IMR-90 (cell line): Measurements from ENCODE around the gene ARHGDIA. TPM values are rescaled to one million over a fixed set of nuclear protein-coding genes. Genes with fewer than 3 reads are reported as not detected.

Source experiments
- ATAC-seq: fragments of 200-7000 bp; cut with Tn5 transposase; 2 replicates; pipeline ENCODE4 v1.9.1; 2020; ENCODE audit warnings: low read depth, mild to moderate bottlenecking, moderate library complexity
- BruUV-seq: library from RNA; stranded (reverse); fragments of 400-500 nt; replicated peaks from 2 replicates; lab custom pipeline; 2021; lab: Mats Ljungman, UMichigan
- CTCF ChIA-PET: fragments of 300-600 bp; formaldehyde crosslinking; extraction: SDS; loops from one replicate; lab custom pipeline; 2021; ENCODE audit warnings: antibody characterized with exemption; lab: Yijun Ruan, JAX
- POLR2A ChIA-PET: fragments of 300-600 bp; sonication (Branson Sonifier 250); formaldehyde crosslinking; loops from one replicate; lab custom pipeline; 2022; ENCODE audit warnings: antibody characterized with exemption; ENCODE audit not compliant: unreplicated experiment; lab: Charles Lee
- DNase-seq: peaks from one replicate; pipeline ENCODE4 v3.0.0; 2013
- H2AFZ ChIP-seq: replicated peaks from 2 replicates; pipeline ENCODE3; 2013; ENCODE audit warnings: low read length, mild to moderate bottlenecking; ENCODE audit not compliant: poor library complexity
- H2AK5ac ChIP-seq: 2 replicates; pipeline ENCODE4 v1.6.1; 2013; ENCODE audit warnings: low read depth, low read length, inconsistent platforms
- H2AK9ac ChIP-seq: replicated peaks from 2 replicates; pipeline ENCODE3; 2013; ENCODE audit warnings: mild to moderate bottlenecking, low read depth, low read length, moderate library complexity; ENCODE audit not compliant: poor library complexity
- H2BK120ac ChIP-seq: 2 replicates; pipeline ENCODE4 v1.6.1; 2013; ENCODE audit warnings: low read depth, low read length, inconsistent platforms
- H2BK15ac ChIP-seq: 3 replicates; pipeline ENCODE4 v1.6.1; 2013; ENCODE audit warnings: low read depth, low read length, inconsistent platforms
- H2BK20ac ChIP-seq: 2 replicates; pipeline ENCODE4 v1.6.1; 2013; ENCODE audit warnings: low read depth, mild to moderate bottlenecking, inconsistent platforms, low read length, moderate library complexity
- H2BK5ac ChIP-seq: 2 replicates; pipeline ENCODE4 v1.6.1; 2013; ENCODE audit warnings: mild to moderate bottlenecking, low read depth, low read length, inconsistent platforms; ENCODE audit not compliant: poor library complexity, severe bottlenecking
- H3K14ac ChIP-seq: replicated peaks from 2 replicates; pipeline ENCODE4 v1.6.1; 2013; ENCODE audit warnings: low read depth, low read length, inconsistent platforms
- H3K18ac ChIP-seq: 2 replicates; pipeline ENCODE4 v1.6.1; 2013; ENCODE audit warnings: low read depth, low read length, control low read depth
- H3K23ac ChIP-seq: 2 replicates; pipeline ENCODE4 v1.6.1; 2013; ENCODE audit warnings: low read depth, low read length, inconsistent platforms
- H3K27ac ChIP-seq: 2 replicates; pipeline ENCODE4 v1.5.1; 2013; ENCODE audit warnings: mild to moderate bottlenecking, control low read depth, low read length; ENCODE audit not compliant: insufficient read depth
- H3K27me3 ChIP-seq: 2 replicates; pipeline ENCODE4 v1.6.1; 2013; ENCODE audit warnings: low read length; ENCODE audit not compliant: control insufficient read depth, insufficient read depth
- H3K36me3 ChIP-seq: 2 replicates; pipeline ENCODE4 v1.6.1; 2013; ENCODE audit warnings: low read length, mixed read lengths; ENCODE audit not compliant: control insufficient read depth, insufficient read depth
- H3K4ac ChIP-seq: 2 replicates; pipeline ENCODE4 v1.6.1; 2013; ENCODE audit warnings: low read depth, low read length, inconsistent platforms
- H3K4me1 ChIP-seq: 2 replicates; pipeline ENCODE4 v1.6.1; 2013; ENCODE audit warnings: low read length, mixed read lengths; ENCODE audit not compliant: control insufficient read depth, insufficient read depth
- H3K4me2 ChIP-seq: 2 replicates; pipeline ENCODE4 v1.6.1; 2013; ENCODE audit warnings: low read depth, mild to moderate bottlenecking, control low read depth, low read length, moderate library complexity
- H3K4me3 ChIP-seq: 2 replicates; pipeline ENCODE4 v1.5.1; 2013; ENCODE audit warnings: low read depth, mild to moderate bottlenecking, control low read depth, low read length, moderate library complexity; ENCODE audit not compliant: insufficient read depth
- H3K56ac ChIP-seq: 2 replicates; pipeline ENCODE4 v1.6.1; 2013; ENCODE audit warnings: low read length, inconsistent platforms; ENCODE audit not compliant: insufficient read depth; ENCODE audit errors: extremely low read depth
- H3K79me1 ChIP-seq, 2 experiments: 2 replicates each; pipeline ENCODE4 v1.6.1; 2013; ENCODE audit warnings: low read length in 2 of 2, inconsistent platforms in 1 of 2, low read depth in 1 of 2
- H3K9ac ChIP-seq: 2 replicates; pipeline ENCODE4 v1.6.1; 2013; ENCODE audit warnings: low read depth, low read length, control low read depth
- H3K9me1 ChIP-seq: 2 replicates; pipeline ENCODE4 v1.6.1; 2013; ENCODE audit warnings: low read length, inconsistent platforms; ENCODE audit not compliant: insufficient read depth
- H3K9me3 ChIP-seq: 2 replicates; pipeline ENCODE4 v1.6.1; 2013; ENCODE audit warnings: low read length; ENCODE audit not compliant: control insufficient read depth, insufficient read depth
- H4K20me1 ChIP-seq: 2 replicates; pipeline ENCODE4 v1.6.1; 2013; ENCODE audit warnings: low read length, inconsistent platforms; ENCODE audit not compliant: insufficient read depth
- H4K5ac ChIP-seq: 2 replicates; pipeline ENCODE4 v1.6.1; 2013; ENCODE audit warnings: mild to moderate bottlenecking, low read depth, low read length, control low read depth
- H4K8ac ChIP-seq, 2 experiments: 2 replicates each; pipeline ENCODE4 v1.6.1; 2013; ENCODE audit warnings: low read depth in 2 of 2, low read length in 2 of 2, control low read depth in 1 of 2, inconsistent platforms in 1 of 2
- H4K91ac ChIP-seq: 2 replicates; pipeline ENCODE4 v1.6.1; 2013; ENCODE audit warnings: low read depth, low read length, inconsistent platforms; ENCODE audit not compliant: insufficient read depth
- BHLHE40 ChIP-seq: fragments of 150-350 bp; IDR thresholded peaks from 2 replicates; pipeline ENCODE4 v1.6.1; 2016; ENCODE audit warnings: mild to moderate bottlenecking, low read depth, low read length
- CEBPB ChIP-seq: IDR thresholded peaks from 2 replicates; pipeline ENCODE4 v1.6.1; 2012; ENCODE audit warnings: low read depth, low read length, improper control_type of control experiment
- CHD1 ChIP-seq: IDR thresholded peaks from 2 replicates; pipeline ENCODE4 v1.6.1; 2012; ENCODE audit warnings: low read depth, low read length, improper control_type of control experiment
- CTCF ChIP-seq: conservative IDR thresholded peaks from 2 replicates; pipeline ENCODE4 v1.5.1; 2012; ENCODE audit warnings: mild to moderate bottlenecking, low read depth, low read length, improper control_type of control experiment
- ELK1 ChIP-seq: fragments of 150-350 bp; IDR thresholded peaks from 2 replicates; pipeline ENCODE4 v1.6.1; 2016; ENCODE audit warnings: low read depth, mild to moderate bottlenecking, low read length, moderate library complexity, borderline replicate concordance
- FOS ChIP-seq: fragments of 150-350 bp; IDR thresholded peaks from 2 replicates; pipeline ENCODE4 v1.6.1; 2016; ENCODE audit warnings: low read depth, low read length
- MAFK ChIP-seq: IDR thresholded peaks from 2 replicates; pipeline ENCODE4 v1.6.1; 2012; ENCODE audit warnings: low read depth, low read length, improper control_type of control experiment
- MAZ ChIP-seq: IDR thresholded peaks from 2 replicates; pipeline ENCODE4 v1.6.1; 2012; ENCODE audit warnings: low read depth, mild to moderate bottlenecking, low read length, improper control_type of control experiment, moderate library complexity, borderline replicate concordance
- MXI1 ChIP-seq: IDR thresholded peaks from 2 replicates; pipeline ENCODE4 v1.6.1; 2012; ENCODE audit warnings: low read depth, mild to moderate bottlenecking, low read length, moderate library complexity, borderline replicate concordance
- NFE2L2 ChIP-seq: fragments of 150-350 bp; IDR thresholded peaks from 2 replicates; pipeline ENCODE4 v1.6.1; 2016; ENCODE audit warnings: low read depth, mild to moderate bottlenecking, low read length
- POLR2A ChIP-seq: IDR thresholded peaks from 2 replicates; pipeline ENCODE4 v1.6.1; 2012; ENCODE audit warnings: mild to moderate bottlenecking, low read depth, low read length
- RAD21 ChIP-seq: IDR thresholded peaks from 2 replicates; pipeline ENCODE4 v1.6.1; 2012; ENCODE audit warnings: low read length, improper control_type of control experiment
- RCOR1 ChIP-seq: IDR thresholded peaks from 2 replicates; pipeline ENCODE4 v1.6.1; 2012; ENCODE audit warnings: mild to moderate bottlenecking, low read length, improper control_type of control experiment; ENCODE audit not compliant: insufficient replicate concordance
- RFX5 ChIP-seq: IDR thresholded peaks from 2 replicates; pipeline ENCODE4 v1.8.0; 2012; ENCODE audit warnings: low read depth, mild to moderate bottlenecking, low read length, moderate library complexity
- SMC3 ChIP-seq: fragments of 150-350 bp; IDR thresholded peaks from 2 replicates; pipeline ENCODE4 v1.6.1; 2016; ENCODE audit warnings: low read depth, mild to moderate bottlenecking, antibody characterized with exemption, low read length, moderate library complexity
- USF2 ChIP-seq: fragments of 150-350 bp; IDR thresholded peaks from 2 replicates; pipeline ENCODE4 v1.6.1; 2017; ENCODE audit warnings: mild to moderate bottlenecking, antibody characterized with exemption, low read length, low read depth
- WGBS, 2 experiments: methylation state at CpG; one replicate each; pipeline versions ENCODE4 v1.1.5 to v1.1.7; 2013; ENCODE audit warnings: missing lambda C conversion rate in 2 of 2; ENCODE audit not compliant: insufficient read length in 1 of 2; ENCODE audit errors: extremely low coverage in 2 of 2; 5-methylcytosine and 5-hydroxymethylcytosine counted together
- dilution Hi-C: fragments of 300-500 bp; cut with HindIII; formaldehyde crosslinking; loops from one replicate; pipeline ENCODE4 v1.14.3; 2018; ENCODE audit warnings: low sequenced_read_pairs; ENCODE audit not compliant: unreplicated experiment
- in situ Hi-C: fragments of 300-500 bp; cut with MboI; formaldehyde crosslinking; loops from 3 replicates; pipeline ENCODE4 v1.14.3; 2019; ENCODE audit warnings: low sequenced_read_pairs, inconsistent platforms, mixed read lengths
- intact Hi-C: fragments of 100-400 bp; cut with micrococcal nuclease; formaldehyde crosslinking; loops from 2 replicates; pipeline ENCODE4 v1.10.0; 2022
- polyA plus RNA-seq, 3 experiments: library from polyadenylated mRNA; depleted of rRNA; stranded (reverse); fragments of >200 nt; gene quantifications; 2 replicates each; pipeline ENCODE4 v1.2.3, GENCODE V29; 2012; ENCODE audit warnings: low replicate concordance in 1 of 3
- total RNA-seq: library from RNA; depleted of rRNA; stranded (reverse); fragments of >200 nt; gene quantifications from 2 replicates; pipeline ENCODE4 v1.2.3, GENCODE V29; 2012

ARHGDIA gene
- total and polyA plus RNA-seq, 2 of the 4 experiments (the other 2 are of a cell fraction), result 62.7 to 362 TPM

GRCh38 chr17:81829858-81830257 is 41.3 kb downstream of the ARHGDIA start:
- H2BK15ac ChIP-seq, result no peak overlapping the region
- H3K9me1 ChIP-seq, result peaks cover 30% of the 10 kb centered on the region
- no peak overlapping the region for H2BK120ac ChIP-seq
- in situ Hi-C loops, result no loop called here
- 80% methylated on average over 3 of the region's 6 CpGs; no CpG with 5 or more reads in 1 of the 2 experiments for WGBS, 2 experiments
- H3K14ac ChIP-seq, result no peak overlapping the region
- no peak for DNase-seq
- H2BK5ac ChIP-seq, result no peak overlapping the region
- H3K36me3 ChIP-seq, result peaks cover 6% of the 10 kb centered on the region; the same call in 1 of the 2 replicates
- no peaks in the 10 kb centered on the region for H3K27me3 ChIP-seq
- ATAC-seq, result no peak
- no peak overlapping the region for H3K23ac ChIP-seq
- POLR2A ChIA-PET, result no interaction called here
- H3K79me1 ChIP-seq, result peaks cover 25 to 79% of the 10 kb centered on the region in 2 experiments
- no peak overlapping the region for H3K56ac ChIP-seq
- no TSS peak for BruUV-seq
- H4K20me1 ChIP-seq, result peaks cover 46% of the 10 kb centered on the region
- no peak overlapping the region for H3K4ac ChIP-seq
- H3K9me3 ChIP-seq, result no peaks in the 10 kb centered on the region
- no peak overlapping the region for H3K4me3 ChIP-seq
- intact Hi-C loops, result no loop called here
- no peak overlapping the region for H3K18ac ChIP-seq
- H2BK20ac ChIP-seq, result no peak overlapping the region
- H2AK9ac ChIP-seq, result no peak overlapping the region
- H4K91ac ChIP-seq, result no peak overlapping the region
- dilution Hi-C loops, result no loop called here
- no peak overlapping the region for H4K5ac ChIP-seq
- H2AFZ ChIP-seq, result no peak overlapping the region
- H4K8ac ChIP-seq, result no peak overlapping the region
- TF ChIP-seq MAFK (no peak), CEBPB (no peak), BHLHE40 (no peak), RCOR1 (no peak), MXI1 (no peak), SMC3 (no peak), CHD1 (no peak), POLR2A (no peak), FOS (no peak), CTCF (no peak), RFX5 (no peak), MAZ (no peak), RAD21 (no peak), ELK1 (no peak), USF2 (no peak), NFE2L2 (no peak)
- no peak overlapping the region for H2AK5ac ChIP-seq
- CTCF ChIA-PET, result no interaction called here
- H3K27ac ChIP-seq, result no peak overlapping the region
- peaks cover 15% of the 10 kb centered on the region for H3K4me1 ChIP-seq
- no peak overlapping the region for H3K4me2 ChIP-seq
- H3K9ac ChIP-seq, result no peak overlapping the region
